Retinal pigment epithelial cell (primary cell): ENCODE results near the gene MTR.
"Not testable (repeated sequence)": the region's sequence is repeated elsewhere in the genome, so short reads cannot be mapped to it uniquely, and the experiment has no call there.

Experiments used
- DNase-seq: peaks from one replicate; pipeline ENCODE4 v3.0.0-alpha.2; 2010; ENCODE audit warnings: low read depth
- H3K4me3 ChIP-seq: 2 replicates; pipeline ENCODE4 v1.5.1; 2011; ENCODE audit warnings: mild to moderate bottlenecking, low read length, control low read depth, moderate library complexity
- TF ChIP-seq, protein P1 (sequence below): conservative IDR thresholded peaks from 2 replicates; pipeline ENCODE4 v1.5.1; 2011; ENCODE audit warnings: low read depth, low read length, control low read depth, inconsistent platforms

MTR gene

DNA sequence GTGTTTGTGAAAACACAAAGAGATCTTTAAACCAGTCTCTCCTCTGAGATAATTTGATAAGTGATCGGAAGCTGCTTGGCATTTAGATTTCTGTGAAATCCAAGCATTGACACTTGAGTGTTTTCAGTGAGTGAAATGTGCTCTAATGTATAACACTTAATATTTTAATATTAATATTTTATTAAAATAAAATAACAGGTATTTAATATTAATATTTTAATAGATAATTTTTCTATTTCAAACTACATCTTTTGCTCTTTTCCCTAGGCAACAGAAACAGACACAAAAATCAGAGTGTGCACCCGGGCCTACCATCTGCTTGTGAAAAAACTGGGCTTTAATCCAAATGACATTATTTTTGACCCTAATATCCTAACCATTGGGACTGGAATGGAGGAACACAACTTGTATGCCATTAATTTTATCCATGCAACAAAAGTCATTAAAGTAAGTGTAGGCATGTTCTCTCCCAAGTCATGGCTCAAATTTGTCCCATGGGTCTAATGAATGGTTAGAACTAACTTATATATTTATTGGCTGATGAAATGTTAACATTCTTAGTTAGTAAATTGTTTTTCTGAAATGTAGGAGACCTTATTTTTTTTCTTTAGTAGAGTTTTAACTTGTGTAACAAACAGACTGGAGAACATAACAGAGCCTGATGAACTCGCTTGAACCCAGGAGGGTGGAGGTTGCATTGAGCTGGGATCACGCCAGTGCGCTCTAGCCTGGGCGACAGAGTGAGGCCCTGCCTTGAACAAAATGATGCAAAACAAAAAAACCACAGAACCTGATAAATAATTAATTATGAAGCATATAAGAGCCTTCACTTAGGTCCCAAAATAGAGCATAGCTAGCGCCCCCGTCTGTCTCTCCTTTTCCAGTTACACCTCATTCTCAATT lies 55.2 kb downstream of the MTR start:
- no peak overlapping the region for H3K4me3 ChIP-seq
- no peak for DNase-seq
- TF ChIP-seq, protein P1, sequence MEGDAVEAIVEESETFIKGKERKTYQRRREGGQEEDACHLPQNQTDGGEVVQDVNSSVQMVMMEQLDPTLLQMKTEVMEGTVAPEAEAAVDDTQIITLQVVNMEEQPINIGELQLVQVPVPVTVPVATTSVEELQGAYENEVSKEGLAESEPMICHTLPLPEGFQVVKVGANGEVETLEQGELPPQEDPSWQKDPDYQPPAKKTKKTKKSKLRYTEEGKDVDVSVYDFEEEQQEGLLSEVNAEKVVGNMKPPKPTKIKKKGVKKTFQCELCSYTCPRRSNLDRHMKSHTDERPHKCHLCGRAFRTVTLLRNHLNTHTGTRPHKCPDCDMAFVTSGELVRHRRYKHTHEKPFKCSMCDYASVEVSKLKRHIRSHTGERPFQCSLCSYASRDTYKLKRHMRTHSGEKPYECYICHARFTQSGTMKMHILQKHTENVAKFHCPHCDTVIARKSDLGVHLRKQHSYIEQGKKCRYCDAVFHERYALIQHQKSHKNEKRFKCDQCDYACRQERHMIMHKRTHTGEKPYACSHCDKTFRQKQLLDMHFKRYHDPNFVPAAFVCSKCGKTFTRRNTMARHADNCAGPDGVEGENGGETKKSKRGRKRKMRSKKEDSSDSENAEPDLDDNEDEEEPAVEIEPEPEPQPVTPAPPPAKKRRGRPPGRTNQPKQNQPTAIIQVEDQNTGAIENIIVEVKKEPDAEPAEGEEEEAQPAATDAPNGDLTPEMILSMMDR = no peak

DNA sequence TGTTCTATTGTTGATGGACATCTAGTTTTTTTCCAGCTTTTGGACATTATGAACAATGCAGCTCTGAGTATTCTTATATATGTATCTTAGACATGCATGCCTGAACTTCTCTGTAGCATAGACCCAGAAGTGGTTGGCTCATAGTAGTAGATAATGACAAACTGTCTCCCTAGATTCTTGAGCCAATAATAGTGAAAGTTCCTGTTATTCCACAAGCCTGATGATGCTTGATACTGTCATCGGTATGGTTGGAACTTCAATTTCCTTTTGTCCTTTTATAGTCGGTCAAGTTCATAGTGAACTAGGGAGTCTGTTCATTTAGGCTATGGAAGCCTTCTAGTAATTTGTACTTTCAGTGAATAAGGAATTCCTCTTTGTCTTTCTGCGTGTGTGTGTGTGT lies 56.8 kb downstream of the MTR start:
- no peak overlapping the region for H3K4me3 ChIP-seq
- TF ChIP-seq, protein P1 = no peak
- DNase-seq = no peak

DNA sequence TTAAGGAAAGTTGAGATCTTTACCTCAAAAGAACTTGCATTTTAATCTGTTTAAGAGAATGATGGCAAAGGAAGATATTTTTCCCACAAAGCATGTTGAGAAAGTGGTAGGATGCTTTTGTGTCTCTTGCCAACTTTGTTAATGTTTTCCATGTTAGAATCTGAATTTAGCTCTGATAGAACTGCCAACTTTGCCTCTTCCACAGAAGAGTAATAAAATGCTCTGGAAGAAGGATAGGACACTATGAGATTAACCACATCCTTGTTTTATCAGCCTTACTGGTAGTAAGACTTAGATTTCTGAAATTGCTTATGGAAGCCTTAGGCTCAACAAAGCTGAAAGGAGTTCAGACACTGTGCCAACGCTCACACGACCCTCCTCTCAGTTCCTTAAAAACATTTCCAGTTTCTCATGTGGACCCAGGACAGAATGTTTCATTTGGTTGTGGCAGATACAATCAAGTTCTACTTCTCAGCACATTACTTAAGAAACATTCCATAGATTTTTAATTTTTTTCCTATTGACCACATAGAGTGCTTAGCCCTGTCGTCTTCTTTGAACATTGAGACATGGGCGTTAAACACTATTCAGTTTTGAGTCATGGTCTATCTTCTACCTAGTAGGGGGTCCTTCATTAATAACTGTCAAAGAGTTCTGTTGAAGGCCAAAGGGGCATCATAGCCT lies 59.0 kb downstream of the MTR start:
- TF ChIP-seq, protein P1 = no peak
- no peak overlapping the region for H3K4me3 ChIP-seq
- DNase-seq = no peak

DNA sequence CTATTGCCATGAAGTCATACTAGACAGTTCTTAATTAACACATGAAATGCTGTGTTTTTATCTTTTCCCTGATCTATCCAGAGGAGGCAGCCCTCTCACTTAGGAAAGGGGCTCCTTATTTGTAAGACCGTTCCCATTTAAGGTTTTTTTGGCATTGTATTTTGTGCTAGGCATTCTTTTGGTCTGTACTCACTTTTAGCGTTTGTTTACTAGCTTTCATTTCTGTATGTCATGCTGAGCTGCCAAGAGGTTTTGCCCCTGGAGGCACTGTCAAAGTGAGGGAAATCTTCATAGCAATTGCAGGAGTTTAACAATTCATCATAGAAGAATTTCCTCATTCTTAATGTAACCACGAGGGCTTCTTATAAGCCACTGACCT lies 59.5 kb downstream of the MTR start:
- DNase-seq = no peak
- TF ChIP-seq, protein P1 = no peak
- H3K4me3 ChIP-seq = no peak overlapping the region

DNA sequence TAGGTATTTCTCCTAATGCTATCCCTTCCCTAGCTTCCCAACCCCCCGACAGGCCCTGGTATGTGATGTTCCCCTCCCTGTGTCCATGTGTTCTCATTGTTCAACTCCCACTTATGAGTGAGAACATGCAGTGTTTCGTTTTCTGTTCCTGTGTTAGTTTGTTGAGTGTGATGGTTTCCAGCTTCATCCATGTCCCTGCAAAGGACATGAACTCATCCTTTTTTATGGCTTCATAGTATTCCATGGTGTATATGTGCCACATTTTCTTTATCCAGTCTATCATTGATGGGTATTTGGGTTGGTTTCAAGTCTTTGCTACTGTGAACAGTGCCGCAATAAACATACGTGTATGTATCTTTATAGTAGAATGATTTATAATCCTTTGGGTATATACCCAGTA lies 61.6 kb downstream of the MTR start:
- DNase-seq = not testable (repeated sequence)

DNA sequence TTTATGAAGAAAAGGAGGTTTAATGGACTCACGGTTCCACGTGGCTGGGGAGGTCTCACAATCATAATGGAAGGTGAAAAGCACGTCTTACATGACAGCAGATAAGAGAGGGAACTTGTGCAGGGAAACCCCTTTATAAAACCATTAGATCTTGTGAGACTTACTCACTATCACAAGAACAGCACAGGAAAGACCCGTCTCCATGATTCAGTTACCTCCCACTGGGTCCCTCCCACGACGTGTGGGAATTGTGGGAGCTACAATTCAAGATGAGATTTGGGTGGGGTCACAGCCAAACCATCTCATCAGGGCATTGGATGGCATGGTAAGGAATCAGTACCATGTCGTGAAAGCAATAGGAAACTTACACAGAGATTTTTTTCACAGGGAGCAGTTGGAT lies 63.1 kb downstream of the MTR start:
- TF ChIP-seq, protein P1 = no peak
- DNase-seq = no peak
- no peak overlapping the region for H3K4me3 ChIP-seq

More for the DNA sequence above, 61.6 kb downstream of the MTR start:
- not testable (repeated sequence) for H3K4me3 ChIP-seq

DNA sequence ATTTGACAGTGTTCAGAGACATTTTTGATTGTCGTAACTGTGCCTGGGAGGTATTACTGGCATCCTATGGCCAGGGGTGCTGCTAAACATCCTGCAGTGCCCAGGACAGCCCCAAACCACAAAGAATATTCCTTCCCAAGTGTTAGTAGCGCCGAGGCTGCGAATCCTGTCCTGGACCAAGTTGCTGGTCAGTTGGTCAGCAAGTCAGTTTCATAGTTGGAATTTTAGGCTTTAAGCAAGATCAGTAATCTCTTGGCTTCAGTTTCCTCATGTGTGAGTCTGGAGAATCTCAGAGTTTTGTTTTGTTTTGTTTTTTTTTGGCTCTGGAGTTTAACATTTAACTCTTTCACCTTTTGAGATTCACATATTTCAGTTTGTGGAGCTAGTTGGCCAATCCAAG lies 65.0 kb downstream of the MTR start:
- no peak for DNase-seq
- TF ChIP-seq, protein P1 = no peak
- no peak overlapping the region for H3K4me3 ChIP-seq
